HG03521 (cell line): ENCODE results near the gene CFAP69.

Experiments used
- ATAC-seq: cut with Tn5 transposase; IDR thresholded peaks from one replicate; pipeline ENCODE4 v1.9.1; 2021; ENCODE audit warnings: mild to moderate bottlenecking, moderate library complexity; ENCODE audit not compliant: unreplicated experiment

The CFAP69 gene

GRCh38 chr7:90267263-90267858 lies 22.4 kb downstream of the CFAP69 start:
- ATAC-seq, result no peak

- no peak for ATAC-seq
These were observed 24.2 kb downstream of the CFAP69 start for GRCh38 chr7:90269163-90269562.

- ATAC-seq, result no peak
These were observed 25.6 kb downstream of the CFAP69 start for GRCh38 chr7:90270431-90271178.

- ATAC-seq, result no peak
These were observed 26.8 kb downstream of the CFAP69 start for GRCh38 chr7:90271753-90272152.

GRCh38 chr7:90272242-90272641 lies 27.3 kb downstream of the CFAP69 start:
- ATAC-seq, result no peak

GRCh38 chr7:90274161-90274560 lies 29.2 kb downstream of the CFAP69 start:
- no peak for ATAC-seq

- ATAC-seq, result no peak
These were observed 31.2 kb downstream of the CFAP69 start for GRCh38 chr7:90276033-90276728.

GRCh38 chr7:90288154-90288553 lies 43.2 kb downstream of the CFAP69 start:
- no peak for ATAC-seq

GRCh38 chr7:90290244-90291113 lies 45.5 kb downstream of the CFAP69 start:
- ATAC-seq, result no peak

- ATAC-seq, result peak; percentile 80
These were observed 53.4 kb downstream of the CFAP69 start for GRCh38 chr7:90298145-90299038.

GRCh38 chr7:90303241-90303640 lies 58.3 kb downstream of the CFAP69 start:
- no peak for ATAC-seq

- ATAC-seq, result no peak
These were observed 64.9 kb downstream of the CFAP69 start for GRCh38 chr7:90309872-90310271.

GRCh38 chr7:90311175-90311574 lies 66.2 kb downstream of the CFAP69 start:
- no peak for ATAC-seq

GRCh38 chr7:90312745-90313144 lies 67.8 kb downstream of the CFAP69 start:
- no peak for ATAC-seq

GRCh38 chr7:90313907-90314306 lies 68.9 kb downstream of the CFAP69 start:
- ATAC-seq, result no peak

GRCh38 chr7:90320014-90320413 lies 75.0 kb downstream of the CFAP69 start:
- no peak for ATAC-seq

- ATAC-seq, result no peak
These were observed 75.4 kb downstream of the CFAP69 start for GRCh38 chr7:90320418-90320800.

- no peak for ATAC-seq
These were observed 76.0 kb downstream of the CFAP69 start, which contains the start of gene FAM237B for GRCh38 chr7:90320801-90321494. TSS of gene FAM237B (minus strand) at chr7:90321304. CDS start at chr7:90319748, 1,556 bp downstream.

- ATAC-seq, result no peak
These were observed 77.9 kb downstream of the CFAP69 start for GRCh38 chr7:90322837-90323236.
